Fibroblast of mammary gland (primary cell): ENCODE measurements around the gene ARHGEF28.

Source experiments
- DNase-seq: peaks from one replicate; pipeline ENCODE4 v3.0.0-alpha.2; 2010; ENCODE audit warnings: low read depth
- H3K4me3 ChIP-seq: 2 replicates; pipeline ENCODE4 v1.5.1; 2011; ENCODE audit warnings: low read depth, mild to moderate bottlenecking, low read length, moderate library complexity; ENCODE audit not compliant: control insufficient read depth
- CTCF ChIP-seq: conservative IDR thresholded peaks from 2 replicates; pipeline ENCODE4 v1.5.1; 2011; ENCODE audit warnings: low read depth, low read length, inconsistent platforms; ENCODE audit not compliant: control insufficient read depth, insufficient read depth

ARHGEF28 gene

GRCh38 chr5:73631500-73631899, 5.5 kb downstream of the ARHGEF28 start:
- no peak for DNase-seq
- no peak for TF ChIP-seq CTCF
- H3K4me3 ChIP-seq: no peak overlapping the region

GRCh38 chr5:73633060-73633459, 7.1 kb downstream of the ARHGEF28 start:
- H3K4me3 ChIP-seq: no peak overlapping the region
- TF ChIP-seq CTCF: no peak
- DNase-seq: no peak

DNA sequence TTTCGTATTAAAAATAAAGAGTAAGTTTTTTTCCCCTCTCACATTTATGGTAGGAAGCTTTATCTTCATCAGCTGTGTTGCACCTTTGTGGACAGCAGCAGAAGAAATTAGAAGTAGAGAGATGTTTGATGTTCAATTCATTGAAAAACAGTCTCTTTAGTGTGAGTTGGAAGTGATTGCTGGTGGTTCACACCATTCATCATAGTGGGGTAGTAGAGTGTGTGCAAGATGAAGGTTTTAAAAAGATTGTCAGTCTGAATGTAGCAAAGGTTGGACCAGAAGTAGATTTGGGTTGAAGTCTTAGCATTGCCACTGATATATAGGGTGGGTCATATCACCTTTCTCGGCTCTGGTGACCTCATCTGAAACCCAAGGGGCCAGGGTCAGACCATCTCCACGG, 10.4 kb downstream of the ARHGEF28 start:
- DNase-seq: no peak
- no peak for TF ChIP-seq CTCF
- H3K4me3 ChIP-seq: no peak overlapping the region

GRCh38 chr5:73637565-73637964, 11.6 kb downstream of the ARHGEF28 start:
- no peak overlapping the region for H3K4me3 ChIP-seq
- TF ChIP-seq CTCF: no peak
- no peak for DNase-seq

DNA sequence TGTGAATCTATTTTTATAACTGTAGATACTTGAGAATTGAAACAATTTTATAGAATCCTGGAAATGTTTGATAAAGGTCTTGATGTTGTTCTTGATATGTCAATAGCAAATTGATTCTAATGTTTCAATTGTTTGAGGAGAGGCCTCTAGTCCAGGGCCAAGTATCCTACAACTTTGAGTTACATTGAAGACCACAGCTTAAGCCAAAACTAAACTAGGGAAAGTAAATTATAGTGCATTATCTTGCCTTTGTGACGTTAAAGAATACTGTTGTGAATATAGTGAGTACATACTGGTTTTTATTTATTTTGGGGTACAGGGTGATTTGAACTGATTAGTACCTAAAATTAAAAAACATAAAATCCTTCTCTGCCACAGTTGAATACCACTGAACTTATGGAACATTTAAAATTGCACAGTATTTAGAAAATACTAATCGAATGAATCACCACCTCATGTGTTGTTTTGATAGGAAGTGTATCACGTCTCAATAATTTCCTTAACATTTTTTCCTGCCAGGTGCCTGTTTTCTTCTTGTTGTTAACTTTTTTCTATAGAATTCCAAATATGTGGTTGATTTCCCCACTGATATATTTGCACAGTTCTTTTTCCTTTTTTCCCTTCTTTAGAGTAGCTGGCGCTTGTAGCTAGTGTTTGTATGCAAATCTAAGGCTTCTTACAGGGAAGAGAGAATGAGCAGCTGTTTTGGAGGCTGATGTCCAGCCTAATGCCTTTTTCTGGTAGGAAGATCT, 12.5 kb downstream of the ARHGEF28 start:
- no peak overlapping the region for H3K4me3 ChIP-seq
- TF ChIP-seq CTCF: no peak
- peak; percentile 63 for DNase-seq

DNA sequence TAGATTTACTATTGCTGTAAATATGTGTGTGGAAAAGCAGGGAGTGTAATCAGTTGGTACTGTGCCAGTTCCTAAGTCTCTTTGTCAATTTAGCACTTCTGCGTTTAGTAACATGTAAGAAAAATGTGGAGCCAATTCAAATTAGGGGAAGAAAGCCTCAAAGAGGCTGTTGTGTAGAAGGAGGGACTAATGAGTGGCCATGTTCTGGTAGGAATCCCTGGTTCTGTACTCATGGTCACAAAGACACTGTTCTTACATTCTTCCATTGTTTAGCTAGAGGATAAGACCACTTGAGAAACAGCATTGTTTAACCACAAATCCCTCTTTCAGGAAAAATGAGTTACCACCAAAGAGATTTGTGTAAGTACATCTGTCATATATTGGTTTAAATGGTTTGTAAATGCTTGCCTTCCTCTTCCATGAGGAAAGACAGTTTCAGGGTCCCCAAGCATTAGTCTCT, 14.9 kb downstream of the ARHGEF28 start:
- H3K4me3 ChIP-seq: no peak overlapping the region
- no peak for TF ChIP-seq CTCF
- no peak for DNase-seq

- H3K4me3 ChIP-seq: no peak overlapping the region
- no peak for TF ChIP-seq CTCF
- DNase-seq: no peak
Observed at GRCh38 chr5:73641811-73642210, 15.8 kb downstream of the ARHGEF28 start.
